PC-9 (cell line): ENCODE data around the gene ZNF181. TPM values are rescaled to one million over a fixed set of nuclear protein-coding genes. Genes with fewer than 3 reads are reported as not detected.

Source experiments
- BruUV-seq: library from RNA; stranded (reverse); fragments of 400-500 nt; replicated peaks from 2 replicates; lab custom pipeline; 2021; lab: Mats Ljungman, UMichigan
- CTCF ChIA-PET: fragments of 300-600 bp; sonication (Branson Sonifier 250); formaldehyde crosslinking; loops from one replicate; lab custom pipeline; 2022; ENCODE audit warnings: antibody characterized with exemption; lab: Charles Lee
- POLR2A ChIA-PET: fragments of 300-600 bp; sonication (Branson Sonifier 250); formaldehyde crosslinking; loops from one replicate; lab custom pipeline; 2022; ENCODE audit warnings: antibody characterized with exemption; ENCODE audit not compliant: unreplicated experiment; lab: Charles Lee
- DNase-seq, 2 experiments: peaks; one replicate each; pipeline versions ENCODE4 v3.0.0 to v3.0.0-alpha.2; 2015 to 2022; ENCODE audit warnings: mixed read lengths in 1 of 2
- H2AFZ ChIP-seq: fragments of 200-600 bp; sonication (generic); 2 replicates; pipeline ENCODE4 v1.8.1; 2017; ENCODE audit warnings: antibody characterized with exemption
- H3F3A ChIP-seq: fragments of 200-600 bp; sonication (generic); 2 replicates; pipeline ENCODE4 v1.8.1; 2017; ENCODE audit warnings: antibody characterized with exemption, mild to moderate bottlenecking, low read depth; ENCODE audit not compliant: insufficient read depth
- H3K27ac ChIP-seq: fragments of 200-600 bp; sonication (generic); 2 replicates; pipeline ENCODE4 v1.6.1; 2016; ENCODE audit warnings: mixed run types
- H3K27me3 ChIP-seq: fragments of 200-600 bp; sonication (generic); 2 replicates; pipeline ENCODE4 v1.6.1; 2016; ENCODE audit warnings: low read depth, mixed run types; ENCODE audit not compliant: insufficient read depth
- H3K36me3 ChIP-seq: fragments of 200-600 bp; sonication (generic); 2 replicates; pipeline ENCODE4 v1.6.1; 2016; ENCODE audit warnings: low read depth, mixed run types
- H3K4me1 ChIP-seq: fragments of 200-600 bp; sonication (generic); replicated peaks from 2 replicates; pipeline ENCODE4 v1.6.1; 2016; ENCODE audit warnings: mixed run types; ENCODE audit not compliant: insufficient read depth
- H3K4me2 ChIP-seq: fragments of 200-600 bp; sonication (generic); 2 replicates; pipeline ENCODE4 v1.6.1; 2017; ENCODE audit warnings: mixed run types
- H3K4me3 ChIP-seq: fragments of 200-600 bp; sonication (generic); 2 replicates; pipeline ENCODE4 v1.6.1; 2016; ENCODE audit warnings: mixed run types
- H3K79me2 ChIP-seq: fragments of 200-600 bp; sonication (generic); 2 replicates; pipeline ENCODE4 v1.6.1; 2017; ENCODE audit warnings: low read depth, mixed run types
- H3K9me2 ChIP-seq: fragments of 200-600 bp; sonication (generic); 2 replicates; pipeline ENCODE4 v1.8.1; 2017; ENCODE audit warnings: mild to moderate bottlenecking; ENCODE audit not compliant: insufficient read depth
- H3K9me3 ChIP-seq: fragments of 200-600 bp; sonication (generic); 2 replicates; pipeline ENCODE4 v1.8.1; 2016; ENCODE audit warnings: low read depth; ENCODE audit not compliant: insufficient read depth
- H4K20me1 ChIP-seq: fragments of 200-600 bp; sonication (generic); 2 replicates; pipeline ENCODE4 v1.8.1; 2017; ENCODE audit not compliant: insufficient read depth
- CTCF ChIP-seq: fragments of 200-600 bp; sonication (generic); conservative IDR thresholded peaks from 2 replicates; pipeline ENCODE4 v1.6.1; 2017; ENCODE audit warnings: mixed run types, antibody characterized with exemption, mild to moderate bottlenecking, moderate library complexity
- EZH2 ChIP-seq: fragments of 200-600 bp; sonication (generic); IDR thresholded peaks from 2 replicates; pipeline ENCODE4 v1.8.0; 2017; ENCODE audit warnings: antibody characterized with exemption, low read depth
- intact Hi-C: fragments of 100-400 bp; cut with micrococcal nuclease; formaldehyde crosslinking; loops from one replicate; pipeline ENCODE4 v1.10.0; 2022; ENCODE audit not compliant: unreplicated experiment
- total RNA-seq: library from RNA; stranded (reverse); gene quantifications from 2 replicates; pipeline ENCODE4 v1.2.3, GENCODE V29; 2021

Gene ZNF181
- total RNA-seq, 1 experiment from 2014 or later, result 4.7 TPM

GRCh38 chr19:34759218-34759917 is 25.3 kb downstream of the ZNF181 start:
- Histone ChIP-seq H3K4me3 (no peak overlapping the region), H3F3A (no peaks in the 10 kb centered on the region), H2AFZ (no peak overlapping the region), H3K4me1 (no peaks in the 10 kb centered on the region), H4K20me1 (no peaks in the 10 kb centered on the region), H3K27me3 (no peaks in the 10 kb centered on the region), H3K9me3 (peaks cover 79% of the 10 kb centered on the region), H3K79me2 (no peaks in the 10 kb centered on the region), H3K27ac (no peak overlapping the region), H3K36me3 (no peaks in the 10 kb centered on the region), H3K4me2 (no peak overlapping the region), H3K9me2 (no peaks in the 10 kb centered on the region)
- no TSS peak for BruUV-seq
- intact Hi-C loops, result no loop called here
- DNase-seq, result no peak
- no peak for TF ChIP-seq CTCF
- no peak for TF ChIP-seq EZH2
- ChIA-PET CTCF (no interaction called here), POLR2A (no interaction called here)

- peaks cover 12% of the 10 kb centered on the region for H3K36me3 ChIP-seq
- no peaks in the 10 kb centered on the region for H3K79me2 ChIP-seq
- BruUV-seq, result no TSS peak
- intact Hi-C loops, result no loop called here
- H3K4me1 ChIP-seq, result no peaks in the 10 kb centered on the region
- peaks cover 21% of the 10 kb centered on the region for H3K9me3 ChIP-seq
- H3K4me3 ChIP-seq, result no peak overlapping the region
- no peak for DNase-seq
- TF ChIP-seq EZH2, result no peak
- TF ChIP-seq CTCF, result no peak
- H3K4me2 ChIP-seq, result no peak overlapping the region
- H3K27me3 ChIP-seq, result no peaks in the 10 kb centered on the region
- no peak overlapping the region for H3K27ac ChIP-seq
- ChIA-PET POLR2A (no interaction called here), CTCF (no interaction called here)
- no peaks in the 10 kb centered on the region for H4K20me1 ChIP-seq
- no peaks in the 10 kb centered on the region for H3F3A ChIP-seq
- H2AFZ ChIP-seq, result no peak overlapping the region
- H3K9me2 ChIP-seq, result no peaks in the 10 kb centered on the region
Measured at GRCh38 chr19:34766386-34766785, 32.3 kb downstream of the ZNF181 start.

- POLR2A ChIA-PET, result no interaction called here
- CTCF ChIA-PET, result no interaction called here
Measured at GRCh38 chr19:34767951-34768350, 33.9 kb downstream of the ZNF181 start.

More at GRCh38 chr19:34767951-34768350, 33.9 kb downstream of the ZNF181 start:
- BruUV-seq, result no TSS peak
- no peaks in the 10 kb centered on the region for H4K20me1 ChIP-seq
- H3K4me3 ChIP-seq, result no peak overlapping the region
- H3K4me2 ChIP-seq, result no peak overlapping the region
- H3K27ac ChIP-seq, result no peak overlapping the region
- no peaks in the 10 kb centered on the region for H3K9me2 ChIP-seq
- no peaks in the 10 kb centered on the region for H3K27me3 ChIP-seq
- H3K36me3 ChIP-seq, result peaks cover 12% of the 10 kb centered on the region
- H3K4me1 ChIP-seq, result no peaks in the 10 kb centered on the region
- DNase-seq, result no peak
- H3K9me3 ChIP-seq, result peaks cover 10% of the 10 kb centered on the region; the same call in 1 of the 2 replicates
- H3F3A ChIP-seq, result no peaks in the 10 kb centered on the region
- H2AFZ ChIP-seq, result no peak overlapping the region
- no peak for TF ChIP-seq CTCF
- no peak for TF ChIP-seq EZH2
- intact Hi-C loops, result no loop called here
- no peaks in the 10 kb centered on the region for H3K79me2 ChIP-seq
